PFSK-1 (cell line): ENCODE data around the gene CHGA.

ENCODE experiments used
- REST ChIP-seq, 2 experiments: IDR thresholded peaks; 2 replicates each; pipeline versions ENCODE4 v1.6.1 to v1.8.0; 2011 to 2012; ENCODE audit warnings: low read depth in 2 of 2, low read length in 2 of 2, control low read depth in 1 of 2, inconsistent platforms in 1 of 2, mild to moderate bottlenecking in 1 of 2, moderate library complexity in 1 of 2; ENCODE audit not compliant: insufficient read depth in 1 of 2
- TAF1 ChIP-seq: IDR thresholded peaks from 2 replicates; pipeline ENCODE4 v1.6.1; 2012; ENCODE audit warnings: low read length, control low read depth, borderline replicate concordance; ENCODE audit not compliant: insufficient read depth

GRCh38 chr14:92916201-92916600, 6.7 kb upstream of the CHGA start:
- TF ChIP-seq REST (IDR thresholded peaks at IDR 0.05; ENCODE audit: insufficient read depth in 1 of 2, low read depth in 2 of 2, low read length in 2 of 2) (no peak), TAF1 (no peak)
